SK-N-SH (cell line): ENCODE results near the gene LNP1. TPM values are rescaled to one million over a fixed set of nuclear protein-coding genes. Genes with fewer than 3 reads are reported as not detected.

Source experiments
- CTCF ChIA-PET: fragments of 300-600, 350-600 bp; formaldehyde crosslinking; extraction: SDS; loops from one replicate; lab custom pipeline; 2021; lab: Yijun Ruan, JAX
- POLR2A ChIA-PET: fragments of 350-600 bp; sonication (Branson Sonifier 250); formaldehyde crosslinking; extraction: SDS; loops from one replicate; lab custom pipeline; 2020; ENCODE audit warnings: antibody characterized with exemption, inconsistent platforms; lab: Yijun Ruan, JAX
- DNase-seq: peaks from one replicate; pipeline ENCODE4 v3.0.0; 2012
- H2AFZ ChIP-seq: fragments of 200-600 bp; sonication (generic); 2 replicates; pipeline ENCODE4 v1.8.1; 2016; ENCODE audit warnings: antibody characterized with exemption, mild to moderate bottlenecking, low read depth
- H3F3A ChIP-seq: fragments of 200-600 bp; sonication (generic); replicated peaks from 2 replicates; pipeline ENCODE3; 2016; ENCODE audit warnings: antibody characterized with exemption, mild to moderate bottlenecking; ENCODE audit not compliant: insufficient read depth
- H3K27ac ChIP-seq, 2 experiments: fragments of 200-500 bp in 1 of 2; fragments of 200-600 bp in 1 of 2; sonication (Bioruptor generic) in 1 of 2; sonication (generic), shearing (Covaris generic) in 1 of 2; 2 replicates each; pipeline versions ENCODE4 v1.5.1 to v1.6.1; 2014 to 2016; ENCODE audit warnings: low read depth in 2 of 2, inconsistent platforms in 1 of 2, low read length in 1 of 2, mild to moderate bottlenecking in 1 of 2, mixed read lengths in 1 of 2
- H3K27me3 ChIP-seq: fragments of 200-600 bp; sonication (generic), shearing (Covaris generic); 2 replicates; pipeline ENCODE4 v1.6.1; 2016; ENCODE audit warnings: mixed run types; ENCODE audit not compliant: insufficient read depth
- H3K36me3 ChIP-seq, 2 experiments: fragments of 200-500 bp in 1 of 2; fragments of 200-600 bp in 1 of 2; sonication (Bioruptor generic) in 1 of 2; sonication (generic) in 1 of 2; replicated peaks in 1 of 2; 2 replicates each; pipeline versions ENCODE3 to v1.5.1; 2014 to 2016; ENCODE audit warnings: low read length in 1 of 2, mild to moderate bottlenecking in 1 of 2; ENCODE audit not compliant: insufficient read depth in 2 of 2, control insufficient read depth in 1 of 2
- H3K4me1 ChIP-seq, 2 experiments: fragments of 200-500 bp in 1 of 2; fragments of 200-600 bp in 1 of 2; sonication (Bioruptor generic) in 1 of 2; sonication (generic), shearing (Covaris generic) in 1 of 2; 2 replicates each; pipeline versions ENCODE4 v1.5.1 to v1.6.1; 2014 to 2016; ENCODE audit warnings: low read depth in 1 of 2, low read length in 1 of 2, mixed run types in 1 of 2; ENCODE audit not compliant: insufficient read depth in 2 of 2, control insufficient read depth in 1 of 2
- H3K4me2 ChIP-seq: fragments of 200-600 bp; sonication (generic), shearing (Covaris generic); 2 replicates; pipeline ENCODE4 v1.6.1; 2017; ENCODE audit warnings: mixed run types
- H3K4me3 ChIP-seq, 2 experiments: fragments of 200-500 bp in 1 of 2; fragments of 200-600 bp in 1 of 2; sonication (Bioruptor generic) in 1 of 2; sonication (generic), shearing (Covaris generic) in 1 of 2; 2 replicates each; pipeline versions ENCODE4 v1.5.1 to v1.8.1; 2014 to 2016; ENCODE audit warnings: low read depth in 2 of 2, inconsistent platforms in 1 of 2, low read length in 1 of 2, mild to moderate bottlenecking in 1 of 2, mixed read lengths in 1 of 2, moderate library complexity in 1 of 2
- H3K79me2 ChIP-seq: fragments of 200-600 bp; sonication (generic); 2 replicates; pipeline ENCODE4 v1.8.1; 2017; ENCODE audit warnings: mild to moderate bottlenecking; ENCODE audit not compliant: insufficient read depth
- H3K9ac ChIP-seq: fragments of 200-600 bp; sonication (generic); 2 replicates; pipeline ENCODE4 v1.6.1; 2017; ENCODE audit warnings: mixed run types
- H3K9me2 ChIP-seq: fragments of 200-600 bp; sonication (generic); 2 replicates; pipeline ENCODE4 v1.6.1; 2017; ENCODE audit warnings: mixed run types
- H3K9me3 ChIP-seq: fragments of 200-600 bp; sonication (generic); 2 replicates; pipeline ENCODE4 v1.6.1; 2017; ENCODE audit warnings: mixed run types, mild to moderate bottlenecking, moderate library complexity
- H4K20me1 ChIP-seq: fragments of 200-600 bp; sonication (generic); 2 replicates; pipeline ENCODE4 v1.6.1; 2017; ENCODE audit warnings: mild to moderate bottlenecking, mixed run types; ENCODE audit not compliant: insufficient read depth
- EP300 ChIP-seq, 2 experiments: IDR thresholded peaks; 2 replicates each; pipeline versions ENCODE4 v1.4.0 to v1.6.1; 2012; ENCODE audit warnings: borderline replicate concordance in 1 of 2, low read depth in 1 of 2, low read length in 1 of 2
- FOSL2 ChIP-seq: IDR thresholded peaks from 2 replicates; pipeline ENCODE4 v1.4.0; 2012; ENCODE audit warnings: low read depth, mild to moderate bottlenecking, moderate library complexity, borderline replicate concordance
- FOXJ3 ChIP-seq: sonication (generic); formaldehyde crosslinking; IDR thresholded peaks from 2 replicates; pipeline ENCODE4 v1.5.1; 2020; ENCODE audit warnings: mild to moderate bottlenecking, missing genetic modification reagents
- FOXM1 ChIP-seq: IDR thresholded peaks from 2 replicates; pipeline ENCODE4 v1.4.0; 2012; ENCODE audit warnings: low read depth, mild to moderate bottlenecking
- GATA2 ChIP-seq: sonication (generic); formaldehyde crosslinking; IDR thresholded peaks from 2 replicates; pipeline ENCODE4 v1.5.0; 2020; ENCODE audit warnings: mild to moderate bottlenecking, missing genetic modification reagents
- IRF3 ChIP-seq: fragments of 150-350 bp; IDR thresholded peaks from 2 replicates; pipeline ENCODE4 v1.6.1; 2016; ENCODE audit warnings: mild to moderate bottlenecking, low read depth, low read length
- MXI1 ChIP-seq: IDR thresholded peaks from 2 replicates; pipeline ENCODE4 v1.6.1; 2012; ENCODE audit warnings: mild to moderate bottlenecking, low read depth, low read length, improper control_type of control experiment
- NRF1 ChIP-seq: IDR thresholded peaks from 2 replicates; pipeline ENCODE4 v1.6.1; 2012; ENCODE audit warnings: low read depth, mild to moderate bottlenecking, low read length
- PBX3 ChIP-seq: IDR thresholded peaks from 2 replicates; pipeline ENCODE4; 2012
- POLR2AphosphoS5 ChIP-seq: IDR thresholded peaks from 2 replicates; pipeline ENCODE4 v1.6.1; 2012; ENCODE audit warnings: low read depth, low read length
- RAD21 ChIP-seq: IDR thresholded peaks from 2 replicates; pipeline ENCODE4 v1.6.1; 2012; ENCODE audit warnings: mild to moderate bottlenecking, low read length
- RCOR1 ChIP-seq: fragments of 150-350 bp; IDR thresholded peaks from 2 replicates; pipeline ENCODE4 v1.6.1; 2017; ENCODE audit warnings: antibody characterized with exemption, low read length
- REST ChIP-seq: IDR thresholded peaks from 2 replicates; pipeline ENCODE4 v1.6.1; 2012; ENCODE audit warnings: mild to moderate bottlenecking, low read depth, low read length, moderate library complexity
- RFX5 ChIP-seq: IDR thresholded peaks from 2 replicates; pipeline ENCODE4 v1.6.1; 2012; ENCODE audit warnings: mild to moderate bottlenecking, improper control_type of control experiment, low read length
- SIN3A ChIP-seq: IDR thresholded peaks from 2 replicates; pipeline ENCODE4 v1.6.1; 2012; ENCODE audit warnings: low read depth, mild to moderate bottlenecking, low read length, moderate library complexity, borderline replicate concordance
- TAF1 ChIP-seq: IDR thresholded peaks from 2 replicates; pipeline ENCODE4 v1.6.1; 2012; ENCODE audit warnings: low read depth, mild to moderate bottlenecking, low read length, moderate library complexity, borderline replicate concordance
- TCF12 ChIP-seq: IDR thresholded peaks from 2 replicates; pipeline ENCODE4 v1.4.0; 2012
- USF1 ChIP-seq: IDR thresholded peaks from 2 replicates; pipeline ENCODE4 v1.4.0; 2012; ENCODE audit warnings: low read depth, borderline replicate concordance
- USF2 ChIP-seq: fragments of 150-350 bp; IDR thresholded peaks from 2 replicates; pipeline ENCODE4 v1.6.1; 2017; ENCODE audit warnings: antibody characterized with exemption, low read length, low read depth, borderline replicate concordance
- ZBTB33 ChIP-seq: IDR thresholded peaks from 2 replicates; pipeline ENCODE4 v1.4.0; 2012; ENCODE audit warnings: low read depth, borderline replicate concordance
- WGBS: methylation state at CpG from one replicate; pipeline ENCODE4 v1.1.6; 2017; ENCODE audit warnings: low lambda C conversion rate; 5-methylcytosine and 5-hydroxymethylcytosine counted together
- polyA plus RNA-seq, 3 experiments: library from polyadenylated mRNA; depleted of rRNA; stranded (reverse); fragments of >200 nt; gene quantifications; 2 replicates each; pipeline ENCODE4 v1.2.3, GENCODE V29; 2012

Gene LNP1
- polyA plus RNA-seq, 1 of the 3 experiments (the other 2 are of a cell fraction) = 2.3 TPM

GRCh38 chr3:100482176-100482575 is 80.8 kb downstream of the LNP1 start:
- Histone ChIP-seq H3K9me3 (no peaks in the 10 kb centered on the region), H3K4me1 (peaks cover 0 to 3% of the 10 kb centered on the region in 2 experiments; a peak in 1 of 4 replicates), H3K27me3 (no peaks in the 10 kb centered on the region), H3K4me3 (no peak overlapping the region), H3K4me2 (no peak overlapping the region), H3K9me2 (no peaks in the 10 kb centered on the region), H3K9ac (no peak overlapping the region), H4K20me1 (no peaks in the 10 kb centered on the region), H2AFZ (no peak overlapping the region), H3K36me3 (no peaks in the 10 kb centered on the region), H3K79me2 (no peaks in the 10 kb centered on the region), H3F3A (no peaks in the 10 kb centered on the region), H3K27ac (no peak overlapping the region)
- WGBS = 53% methylated on average over 2 of the region's 2 CpGs
- no peak for TF ChIP-seq FOSL2
- no peak for TF ChIP-seq GATA2
- no peak for TF ChIP-seq PBX3
- TF ChIP-seq REST = no peak
- TF ChIP-seq POLR2AphosphoS5 = no peak
- no peak for TF ChIP-seq SIN3A
- no peak for TF ChIP-seq USF2
- no peak for TF ChIP-seq USF1
- TF ChIP-seq NRF1 = no peak
- TF ChIP-seq RCOR1 = no peak
- no peak for TF ChIP-seq MXI1
- no peak for TF ChIP-seq RAD21
- no peak for TF ChIP-seq TCF12
- TF ChIP-seq IRF3 = no peak
- TF ChIP-seq RFX5 = no peak
- TF ChIP-seq EP300 (IDR thresholded peaks at IDR 0.05; ENCODE audit: borderline replicate concordance in 1 of 2, low read depth in 1 of 2, low read length in 1 of 2) = no peak
- no peak for TF ChIP-seq FOXJ3 (CRISPR knock-in tag)
- no peak for TF ChIP-seq TAF1
- TF ChIP-seq ZBTB33 = no peak
- no peak for TF ChIP-seq FOXM1
- CTCF ChIA-PET = interaction anchor here (0.7 to 1.3 kb wide), 3 partner anchors 18 to 121 kb away, joined by 3 to 4 read pairs (median 3); no protein-coding TSS in a partner anchor
- DNase-seq = no peak
- POLR2A ChIA-PET = interaction anchor here (0.7 kb wide), 1 partner anchor 94 kb away, joined by 3 read pairs; no protein-coding TSS in a partner anchor
